Esophagus (tissue), 2 donors: Measurements from ENCODE around the gene OR56A3. TPM values are rescaled to one million over a fixed set of nuclear protein-coding genes. Genes with fewer than 3 reads are reported as not detected.

Experiments
- H3K27ac ChIP-seq, 2 donors: one replicate each; pipeline ENCODE4 v1.5.1; 2013; ENCODE audit warnings: low read depth in 2 of 2, mild to moderate bottlenecking in 2 of 2, inconsistent platforms in 1 of 2, low read length in 1 of 2, moderate library complexity in 1 of 2
- H3K27me3 ChIP-seq, 2 donors: one replicate each; pipeline ENCODE4 v1.6.1; 2013; ENCODE audit warnings: low read length in 2 of 2, control low read depth in 1 of 2, mild to moderate bottlenecking in 1 of 2; ENCODE audit not compliant: insufficient read depth in 2 of 2, control insufficient read depth in 1 of 2
- H3K36me3 ChIP-seq, 2 donors: one replicate each; pipeline ENCODE4 v1.6.1; 2013; ENCODE audit warnings: low read length in 1 of 2; ENCODE audit not compliant: control insufficient read depth in 2 of 2, insufficient read depth in 2 of 2
- H3K4me1 ChIP-seq, 2 donors: one replicate each; pipeline ENCODE4 v1.6.1; 2013; ENCODE audit warnings: low read length in 1 of 2; ENCODE audit not compliant: control insufficient read depth in 2 of 2, insufficient read depth in 2 of 2
- H3K4me3 ChIP-seq, 2 donors: one replicate each; pipeline ENCODE4 v1.5.1; 2013; ENCODE audit warnings: low read length in 2 of 2, mild to moderate bottlenecking in 2 of 2, low read depth in 1 of 2, moderate library complexity in 1 of 2
- H3K9me3 ChIP-seq, 2 donors: one replicate each; pipeline ENCODE4 v1.6.1; 2013; ENCODE audit warnings: mild to moderate bottlenecking in 2 of 2, low read depth in 1 of 2, low read length in 1 of 2, moderate library complexity in 1 of 2; ENCODE audit not compliant: control insufficient read depth in 2 of 2, insufficient read depth in 1 of 2
- WGBS, 2 donors: extraction: QIAGEN DNeasy Blood & Tissue Kit; methylation state at CpG; one replicate each; pipeline ENCODE4 v1.1.7; 2013; 5-methylcytosine and 5-hydroxymethylcytosine counted together
- polyA plus RNA-seq, 2 donors: library from polyadenylated mRNA; stranded (reverse); fragments of 200-250 nt; gene quantifications; one replicate each; pipeline ENCODE4 v1.2.3, GENCODE V29; 2013
- donor health status: healthy with polysubstance abuse.
- donor health status: Bipolar disorder and iron deficiency.

Gene OR56A3
- polyA plus RNA-seq = not detected

DNA sequence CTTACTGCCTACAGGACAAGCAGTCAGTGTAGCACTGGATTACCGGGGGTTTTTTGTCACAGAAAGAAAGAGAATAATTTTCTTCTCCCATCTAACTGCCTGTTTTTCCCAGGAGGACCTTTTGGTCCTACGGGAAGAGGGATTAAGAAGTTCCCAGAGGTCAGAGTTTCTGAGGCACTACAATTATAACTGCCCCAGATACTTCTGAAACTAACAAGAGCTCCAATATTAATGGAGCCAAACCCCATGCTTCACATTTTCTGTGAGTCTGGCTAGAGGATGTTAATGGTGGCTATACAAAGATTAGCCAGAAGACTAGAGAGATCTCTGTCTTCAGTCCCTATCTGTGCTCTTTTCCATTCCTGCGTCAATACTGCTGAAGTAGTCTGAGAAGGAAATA lies at the start of gene OR56A3:
TSS of gene OR56A3 (plus strand) at position 301 of the 400 bp plus-strand sequence. CDS start 5,096 bp downstream, outside the sequence.
- Histone ChIP-seq H3K4me1 (no peaks in the 10 kb centered on the region), H3K4me3 (no peak within 1 kb of the TSS), H3K36me3 (no peaks in the 10 kb centered on the region), H3K27ac (no peak within 1 kb of the TSS), H3K9me3 (peaks cover 0 to 3% of the 10 kb centered on the region in 2 donors), H3K27me3 (no peaks in the 10 kb centered on the region)
- 65 to 84% methylated on average over 3 of the region's 3 CpGs for WGBS, 2 donors

GRCh38 chr11:5892908-5893307 lies 49.1 kb upstream of the OR56A3 start, which contains the start of gene OR52E5:
TSS of gene OR52E5 (plus strand) at chr11:5893208. CDS start at chr11:5900777, 7,569 bp downstream.
- Histone ChIP-seq H3K4me3 (no peak within 1 kb of the TSS), H3K4me1 (no peaks in the 10 kb centered on the region), H3K9me3 (no peaks in the 10 kb centered on the region), H3K27ac (no peak within 1 kb of the TSS), H3K36me3 (no peaks in the 10 kb centered on the region), H3K27me3 (no peaks in the 10 kb centered on the region)
- WGBS, 2 donors = 89 to 93% methylated on average over 3 of the region's 3 CpGs

DNA sequence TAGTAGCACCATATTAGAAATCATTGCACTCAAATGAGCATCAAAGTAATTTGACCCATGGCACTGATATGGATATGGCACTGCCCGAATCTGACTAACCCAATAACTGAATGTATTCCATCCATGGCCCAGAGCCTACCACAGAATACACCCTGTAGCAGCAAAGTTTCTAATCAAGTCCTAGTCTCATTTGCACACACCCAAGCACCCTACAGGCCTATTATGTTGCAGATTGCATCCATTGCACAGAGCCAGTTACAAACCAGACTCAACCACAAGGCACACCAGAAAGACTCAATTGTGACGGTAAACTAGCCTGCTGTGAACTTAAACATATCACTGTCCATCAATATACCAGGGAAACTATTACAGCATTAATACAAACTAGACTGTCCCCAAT lies 42.5 kb upstream of the OR56A3 start:
- WGBS, 2 donors = 79 to 84% methylated on average over 2 of the region's 2 CpGs
- H3K4me1 ChIP-seq = no peaks in the 10 kb centered on the region

GRCh38 chr11:5910540-5910939 lies 31.5 kb upstream of the OR56A3 start:
- H3K4me1 ChIP-seq = no peaks in the 10 kb centered on the region
- no peak overlapping the region for H3K27ac ChIP-seq
- no peaks in the 10 kb centered on the region for H3K27me3 ChIP-seq
- no peaks in the 10 kb centered on the region for H3K36me3 ChIP-seq
- H3K9me3 ChIP-seq = no peaks in the 10 kb centered on the region
- H3K4me3 ChIP-seq = no peak overlapping the region
- WGBS, 2 donors = 66 to 75% methylated on average over 2 of the region's 2 CpGs

More for the DNA sequence above, 42.5 kb upstream of the OR56A3 start:
- Histone ChIP-seq H3K4me3 (no peak overlapping the region), H3K9me3 (peaks cover 0 to 2% of the 10 kb centered on the region in 2 donors), H3K27ac (no peak overlapping the region), H3K36me3 (no peaks in the 10 kb centered on the region), H3K27me3 (no peaks in the 10 kb centered on the region)

DNA sequence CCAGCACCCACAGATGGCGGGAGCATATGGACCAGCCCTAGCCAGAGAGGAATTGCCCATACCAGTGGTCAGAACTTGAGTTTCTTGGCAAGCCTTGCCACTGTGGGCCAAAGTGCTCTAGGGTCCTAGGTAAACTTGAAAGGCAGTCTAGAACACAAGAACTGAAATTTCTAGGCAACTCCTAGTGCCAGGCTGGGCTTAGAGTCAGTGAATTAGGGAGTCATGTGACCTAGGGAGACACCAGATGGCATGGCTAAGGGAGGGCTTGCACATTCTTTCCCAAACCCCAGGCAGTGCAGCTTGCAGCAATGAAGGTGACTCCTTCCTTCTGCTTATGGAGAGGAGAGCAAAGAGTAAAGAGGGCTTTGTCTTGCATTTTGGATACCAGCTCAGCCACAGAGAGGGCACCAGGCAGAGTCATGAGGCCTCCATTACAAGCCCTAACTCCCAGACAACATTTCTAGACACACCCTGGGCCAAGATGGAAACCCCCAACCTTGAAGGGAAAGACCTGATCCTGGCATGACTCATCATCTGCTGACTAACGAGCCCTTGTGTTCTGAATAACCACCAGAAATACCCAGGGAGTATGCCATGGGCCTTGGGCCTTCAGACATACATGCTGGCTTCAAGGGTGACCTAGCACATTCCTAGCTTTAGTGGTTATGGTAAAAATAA lies 19.2 kb upstream of the OR56A3 start:
- H3K36me3 ChIP-seq = no peaks in the 10 kb centered on the region
- no peak overlapping the region for H3K4me3 ChIP-seq
- H3K27me3 ChIP-seq = no peaks in the 10 kb centered on the region
- H3K27ac ChIP-seq = no peak overlapping the region
- H3K4me1 ChIP-seq = no peaks in the 10 kb centered on the region
- 64 to 78% methylated on average over 2 of the region's 2 CpGs for WGBS, 2 donors
- peaks cover 0 to 2% of the 10 kb centered on the region in 2 donors for H3K9me3 ChIP-seq

- H3K9me3 ChIP-seq = peaks cover 2% of the 10 kb centered on the region in 2 donors
- H3K4me3 ChIP-seq = no peak overlapping the region
- no peaks in the 10 kb centered on the region for H3K27me3 ChIP-seq
- no peaks in the 10 kb centered on the region for H3K36me3 ChIP-seq
- H3K27ac ChIP-seq = no peak overlapping the region
- no peaks in the 10 kb centered on the region for H3K4me1 ChIP-seq
These were observed 18.6 kb upstream of the OR56A3 start for GRCh38 chr11:5923427-5923776.

DNA sequence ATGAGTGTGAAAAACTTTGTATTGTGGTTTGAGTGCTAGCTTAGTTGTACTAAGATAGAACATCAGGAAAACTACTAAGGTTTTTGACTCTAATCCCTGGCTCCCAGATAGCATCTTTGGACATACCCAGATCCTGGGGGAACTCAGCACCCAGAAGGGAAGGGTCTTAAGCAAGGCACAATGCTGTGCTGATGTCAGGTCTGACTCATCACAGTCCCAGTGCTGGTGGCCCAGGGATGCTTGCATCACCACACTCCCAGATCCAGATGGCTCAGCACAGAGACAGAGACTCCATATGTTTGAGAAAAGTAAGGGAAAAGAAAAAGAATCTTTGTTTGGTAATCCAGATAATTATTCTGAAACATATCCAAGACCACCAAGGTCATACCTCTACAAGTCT lies 18.3 kb upstream of the OR56A3 start:
- Histone ChIP-seq H3K4me3 (no peak overlapping the region), H3K36me3 (no peaks in the 10 kb centered on the region), H3K27ac (no peak overlapping the region), H3K9me3 (peaks cover 4 to 5% of the 10 kb centered on the region in 2 donors), H3K27me3 (no peaks in the 10 kb centered on the region), H3K4me1 (no peaks in the 10 kb centered on the region)

GRCh38 chr11:5928271-5928670 lies 13.8 kb upstream of the OR56A3 start:
- 95 to 98% methylated on average over 17 of the region's 17 CpGs for WGBS, 2 donors
- Histone ChIP-seq H3K36me3 (no peaks in the 10 kb centered on the region), H3K9me3 (peaks cover 8 to 17% of the 10 kb centered on the region in 2 donors), H3K27me3 (no peaks in the 10 kb centered on the region), H3K4me1 (no peaks in the 10 kb centered on the region), H3K4me3 (no peak overlapping the region), H3K27ac (no peak overlapping the region)

- Histone ChIP-seq H3K27ac (no peak overlapping the region), H3K4me3 (no peak overlapping the region), H3K36me3 (no peaks in the 10 kb centered on the region), H3K27me3 (no peaks in the 10 kb centered on the region), H3K9me3 (peaks cover 8 to 16% of the 10 kb centered on the region in 2 donors), H3K4me1 (no peaks in the 10 kb centered on the region)
- 84 to 89% methylated on average over 15 of the region's 15 CpGs for WGBS, 2 donors
These were observed 13.2 kb upstream of the OR56A3 start for GRCh38 chr11:5928811-5929210.
